GM19035 (cell line): ENCODE results near the gene ZBTB7C.

ENCODE experiments used
- ATAC-seq: cut with Tn5 transposase; IDR thresholded peaks from one replicate; pipeline ENCODE4 v1.9.1; 2021; ENCODE audit not compliant: unreplicated experiment

ZBTB7C gene

DNA sequence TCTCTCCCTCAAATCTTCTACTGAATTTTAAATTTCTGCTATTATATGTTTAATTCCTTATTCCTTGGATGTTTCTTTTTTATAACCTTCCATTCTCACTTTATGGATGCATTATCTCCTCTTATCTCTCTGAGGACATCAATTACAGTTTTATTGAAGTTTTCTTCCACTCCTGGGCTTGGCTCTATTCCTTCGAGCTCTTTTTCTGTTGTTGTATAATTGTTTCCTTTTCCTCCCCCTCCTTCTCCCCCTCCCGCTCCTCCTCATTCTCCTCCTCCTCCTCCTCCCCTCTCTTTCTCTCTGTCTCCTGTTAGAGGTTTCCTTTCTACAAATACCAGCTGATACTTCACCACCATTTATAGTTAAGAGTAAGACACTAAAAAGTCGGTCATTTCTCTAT lies 209.8 kb downstream of the ZBTB7C start:
- ATAC-seq = no peak

DNA sequence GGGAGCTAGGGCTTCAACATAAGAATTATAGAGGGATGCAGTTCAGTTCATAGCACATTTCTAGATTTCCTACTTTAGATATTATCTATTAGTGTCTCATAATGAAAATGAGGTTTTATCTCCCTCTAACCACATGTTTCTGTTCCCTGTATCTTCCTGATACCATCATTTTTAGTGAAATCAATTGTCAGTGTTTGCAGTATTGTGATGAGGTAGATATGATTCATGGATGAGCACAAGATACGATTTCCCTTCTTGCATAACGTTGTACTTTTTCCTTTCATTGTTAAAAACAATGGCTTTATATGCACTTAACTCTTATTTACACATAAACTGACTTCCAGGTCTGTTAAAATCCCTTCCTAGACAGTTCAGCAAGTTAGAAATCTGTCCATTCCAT lies 211.4 kb downstream of the ZBTB7C start:
- ATAC-seq = no peak

DNA sequence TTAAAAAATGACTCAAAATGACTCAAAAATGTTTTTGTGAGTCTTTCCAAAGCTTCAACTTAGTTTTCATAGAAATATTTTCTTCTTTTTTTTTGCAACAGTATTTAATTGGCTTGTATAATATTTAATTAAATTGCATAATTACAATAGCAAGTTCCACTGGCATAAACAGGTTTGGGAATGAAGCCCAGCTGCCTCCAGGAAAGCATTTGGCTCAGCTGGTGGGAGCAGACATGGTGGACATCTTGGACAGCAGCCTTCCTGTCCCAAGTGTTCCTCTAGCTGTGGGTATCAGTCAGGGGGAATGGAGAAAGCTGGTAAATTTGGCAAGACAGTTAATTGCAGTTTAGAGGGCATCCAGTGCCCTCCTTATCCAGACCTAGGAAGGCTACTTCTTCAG lies 213.4 kb downstream of the ZBTB7C start:
- no peak for ATAC-seq

DNA sequence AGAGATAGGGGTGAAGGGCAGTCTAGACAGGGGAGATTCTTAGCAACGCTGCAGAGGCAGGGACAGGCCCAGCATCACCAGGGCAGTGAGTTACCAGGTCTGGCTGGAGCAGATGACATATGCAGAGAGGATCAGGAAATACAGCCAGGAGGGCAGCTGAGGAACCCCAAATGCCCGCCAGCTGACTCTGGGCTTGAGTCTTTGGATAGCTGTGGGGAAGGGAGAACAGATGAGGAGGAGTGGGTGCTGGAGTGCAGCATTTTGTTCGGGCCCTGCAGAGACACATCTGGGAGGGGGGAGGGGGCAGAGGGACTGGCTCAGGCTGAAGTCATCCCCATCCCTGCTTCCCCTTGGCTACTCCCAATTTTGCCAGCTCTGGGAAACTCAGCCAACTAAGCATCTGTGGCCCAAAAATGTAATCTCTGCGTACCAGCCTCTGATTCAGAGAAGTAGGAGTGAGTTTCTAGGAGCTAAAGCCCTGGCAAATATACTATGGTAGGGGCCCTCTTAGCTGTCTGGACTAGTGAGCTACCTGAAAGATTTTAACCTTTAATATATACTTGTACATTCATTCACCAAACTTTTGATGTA lies 214.5 kb downstream of the ZBTB7C start:
- ATAC-seq = no peak

DNA sequence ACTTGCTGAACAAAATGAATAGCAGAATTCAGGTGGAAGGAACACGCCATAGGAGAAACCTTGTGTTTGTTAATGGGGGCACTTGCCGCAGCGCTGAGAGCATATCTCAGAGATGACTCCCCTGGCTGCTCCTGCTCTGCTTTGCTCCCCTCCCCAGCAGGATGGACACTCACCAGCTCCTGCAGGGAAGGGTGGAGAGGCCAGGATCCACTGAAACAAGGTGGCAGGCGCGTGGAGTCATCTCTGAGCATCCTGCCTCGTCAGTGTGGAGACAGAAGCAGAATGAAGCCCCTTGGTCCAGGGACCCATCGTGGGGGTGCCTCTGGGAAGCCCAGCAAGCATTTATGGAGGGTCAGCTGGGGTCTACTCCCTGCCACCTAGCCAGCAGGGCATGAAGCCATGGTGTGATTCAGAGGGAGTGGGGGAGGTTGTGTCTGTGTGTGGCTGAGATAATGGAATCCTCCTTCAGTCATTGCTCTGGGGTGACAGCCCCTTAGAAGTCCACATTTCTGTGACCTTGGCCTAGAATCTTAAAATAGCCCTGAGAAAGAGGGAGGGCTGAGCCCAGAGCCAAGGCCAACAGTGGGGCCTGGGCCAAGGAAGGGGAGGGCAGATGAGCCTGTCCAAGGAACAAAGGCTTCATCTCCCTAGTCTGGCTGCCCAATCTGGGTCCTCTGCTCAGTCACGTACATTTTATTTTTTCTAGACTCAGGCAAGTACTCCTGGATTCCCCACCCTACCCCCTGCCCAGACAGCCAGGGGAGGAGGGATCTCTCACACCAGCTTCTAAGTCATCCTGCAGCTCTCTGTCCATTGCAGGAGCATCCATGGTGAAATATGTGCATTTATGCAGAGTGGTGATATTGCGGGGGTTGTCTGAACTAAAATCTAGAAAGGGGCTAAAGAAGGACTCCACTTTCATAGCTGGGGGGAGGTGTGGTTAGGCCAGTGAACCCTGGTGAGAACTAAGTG lies 215.4 kb downstream of the ZBTB7C start:
- ATAC-seq = no peak

DNA sequence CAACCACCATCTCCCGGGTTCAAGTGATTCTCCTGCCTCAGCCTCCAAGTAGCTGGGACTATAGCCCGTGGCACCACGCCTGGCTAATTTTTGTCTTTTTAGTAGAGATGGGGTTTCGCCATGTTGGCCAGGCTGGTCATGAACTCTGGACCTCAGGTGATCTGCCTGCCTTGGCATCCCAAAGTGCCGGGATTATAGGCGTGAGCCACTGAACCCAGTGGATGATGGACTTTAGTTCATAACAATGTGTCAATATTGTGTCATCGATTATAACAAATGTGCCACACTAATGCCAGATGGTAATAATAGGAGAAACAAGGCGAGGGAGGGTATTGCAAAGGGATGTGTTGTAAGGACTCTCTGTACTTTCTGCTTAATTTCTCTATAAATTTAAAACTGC lies 216.6 kb downstream of the ZBTB7C start:
- ATAC-seq = no peak

DNA sequence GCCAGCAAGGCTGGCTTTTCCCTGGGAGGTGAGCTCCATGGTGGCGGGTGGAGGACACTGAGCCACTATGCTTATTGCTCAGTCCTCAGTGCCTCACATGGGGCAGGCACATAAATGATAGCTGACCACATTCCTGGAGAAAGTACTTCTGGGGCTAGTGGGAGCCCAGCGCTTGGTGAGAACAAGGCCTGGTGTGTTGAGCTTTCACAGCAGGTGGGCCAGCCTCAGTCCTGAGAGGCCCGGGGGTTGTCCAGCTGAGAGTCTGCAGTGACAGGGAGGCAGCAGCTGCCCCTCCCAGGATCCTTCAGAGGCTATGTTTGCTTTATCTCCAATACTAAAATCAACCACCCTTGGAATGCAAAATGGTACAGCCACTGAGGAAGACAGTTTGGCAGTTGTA lies 217.7 kb downstream of the ZBTB7C start:
- ATAC-seq = no peak

DNA sequence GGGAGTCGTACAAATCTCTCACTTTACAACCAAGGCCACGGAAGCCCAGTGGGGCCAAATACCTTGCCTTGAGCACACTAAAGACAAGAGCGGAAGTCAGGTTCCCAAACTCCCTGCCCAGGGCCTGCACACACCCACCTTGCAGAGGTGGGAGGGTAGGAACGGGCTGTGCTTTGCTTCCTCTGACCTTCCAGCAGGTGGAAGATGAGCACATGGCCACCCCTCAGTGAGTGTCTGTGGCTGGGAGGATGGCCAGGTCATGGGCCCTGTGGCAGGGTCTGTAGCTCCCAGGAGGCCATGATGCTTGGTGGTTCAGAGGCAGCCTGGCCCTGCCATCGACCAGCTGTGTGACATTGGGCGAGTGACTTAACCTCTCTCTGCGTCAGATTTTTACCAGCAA lies 218.2 kb downstream of the ZBTB7C start:
- no peak for ATAC-seq

DNA sequence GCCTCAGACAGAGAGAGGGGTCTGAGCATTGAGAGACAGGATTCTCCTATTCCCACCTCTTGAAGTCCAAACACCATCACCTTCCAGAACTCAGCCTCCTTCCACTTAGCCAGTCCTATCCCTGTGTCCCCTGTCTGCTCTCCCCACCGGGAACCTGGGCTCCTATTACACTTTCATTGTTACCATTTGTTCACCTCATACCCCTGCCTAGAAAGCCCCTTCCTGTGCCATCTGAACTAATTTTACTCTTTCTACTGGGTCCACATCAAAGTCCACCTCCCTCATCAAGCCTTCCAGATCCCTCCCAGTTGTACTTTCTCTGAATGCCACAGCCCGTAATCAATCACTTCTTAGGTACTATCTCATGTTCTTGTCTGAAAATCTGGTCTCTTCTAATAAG lies 220.6 kb downstream of the ZBTB7C start:
- ATAC-seq = no peak

DNA sequence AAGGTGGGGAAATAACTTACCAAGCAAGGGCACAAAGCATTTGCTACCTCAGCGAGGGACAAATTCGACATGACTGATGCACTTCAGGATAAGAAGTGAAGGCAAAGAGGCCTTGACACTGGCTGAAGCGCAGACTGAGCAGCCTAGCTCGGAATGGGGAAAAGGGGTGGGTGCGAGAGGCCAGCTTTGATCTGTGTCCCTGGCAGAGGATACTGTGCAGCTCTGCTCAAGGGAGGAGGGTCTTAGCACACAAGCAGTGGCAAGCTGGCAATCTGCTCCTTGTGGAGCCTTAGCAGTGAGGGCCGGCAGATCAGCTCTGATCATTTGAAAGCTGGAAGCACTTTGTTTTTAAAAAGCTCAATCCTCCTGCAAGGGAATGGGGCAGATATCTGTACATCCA lies 222.3 kb downstream of the ZBTB7C start:
- ATAC-seq = no peak

DNA sequence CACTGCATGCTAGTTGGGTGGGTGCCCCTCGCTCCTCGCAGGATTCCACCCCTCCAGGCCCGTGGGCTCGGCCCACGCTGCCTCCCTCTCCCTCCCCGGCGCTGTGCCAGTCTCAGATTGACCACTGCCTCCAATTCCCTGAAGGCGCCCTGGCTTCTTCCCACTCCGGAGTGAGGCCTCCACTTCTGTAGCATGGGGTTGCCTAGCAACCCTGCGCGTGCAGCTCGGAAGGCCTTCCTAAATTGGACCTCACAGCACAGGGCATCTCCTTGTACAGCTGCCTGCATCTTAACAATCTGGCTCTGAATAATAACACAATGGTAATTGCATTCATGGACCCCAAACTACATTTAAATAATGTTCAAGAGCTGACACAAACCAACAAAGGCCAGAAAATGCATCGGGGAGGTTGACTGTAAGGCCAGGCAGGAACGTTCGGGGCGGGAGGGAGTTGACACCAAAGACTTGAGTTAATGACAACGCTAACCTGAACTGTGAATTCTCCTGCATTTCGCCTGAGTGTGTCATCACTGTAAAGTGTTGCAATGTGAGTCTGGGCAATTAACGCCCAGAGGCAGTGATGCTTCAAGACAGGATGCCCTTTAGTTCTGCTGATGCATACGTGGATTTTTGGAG lies 222.9 kb downstream of the ZBTB7C start:
- no peak for ATAC-seq

DNA sequence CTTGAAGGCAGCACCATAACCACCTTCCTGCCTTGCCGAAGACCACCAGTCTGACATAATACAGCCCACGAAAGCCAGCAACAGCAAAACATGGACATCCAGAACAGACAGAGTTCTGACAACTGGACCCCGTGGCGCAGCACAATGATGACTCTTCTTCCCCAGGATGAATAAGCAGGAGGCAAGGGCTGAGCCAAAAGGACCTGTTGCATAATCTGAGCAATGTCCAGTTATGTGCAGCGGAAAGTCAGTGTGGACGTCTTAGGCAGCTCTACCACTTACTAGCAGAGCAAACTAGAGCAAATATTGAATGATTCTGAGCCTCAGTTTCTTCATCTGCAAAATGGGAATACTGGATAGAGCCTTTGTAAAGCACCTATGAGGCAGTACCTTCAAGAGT lies 225.1 kb downstream of the ZBTB7C start:
- ATAC-seq = no peak

DNA sequence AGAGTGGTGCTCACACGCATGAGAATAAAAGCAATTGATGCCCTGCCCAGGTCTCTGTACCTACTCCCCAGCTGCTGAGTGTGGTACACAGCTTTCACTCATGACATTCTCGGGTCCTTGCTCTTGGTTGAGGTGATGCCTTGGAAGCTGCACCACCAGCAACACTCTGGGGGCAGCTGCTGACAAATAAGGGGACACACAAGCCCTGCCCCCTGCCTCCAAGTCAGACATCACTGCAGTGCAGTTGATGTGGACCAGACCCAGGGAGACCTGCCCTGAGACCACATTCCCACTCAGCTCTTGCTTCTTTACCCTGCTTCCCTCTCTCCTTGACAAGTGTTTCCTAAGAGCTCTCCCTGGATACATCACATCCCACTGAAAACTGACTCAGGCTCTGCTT lies 225.6 kb downstream of the ZBTB7C start:
- no peak for ATAC-seq

DNA sequence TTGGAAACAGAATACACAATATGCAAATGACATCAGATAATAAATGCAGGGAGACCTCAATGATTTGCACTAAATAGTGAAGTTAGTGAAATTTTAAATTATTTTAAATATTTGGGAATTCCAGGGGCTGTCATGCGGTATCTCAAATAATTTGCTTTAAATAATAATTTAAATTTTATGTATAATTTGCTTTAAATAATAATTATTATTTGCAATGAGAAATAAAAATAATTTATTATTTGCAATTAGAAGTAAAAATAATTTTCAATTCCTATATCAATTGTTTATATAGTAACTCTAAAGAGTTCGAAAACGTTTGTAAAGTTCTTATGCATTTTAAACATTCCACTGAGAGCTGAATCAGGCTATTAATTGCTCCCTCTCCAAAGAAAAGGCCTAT lies 226.4 kb downstream of the ZBTB7C start:
- no peak for ATAC-seq

DNA sequence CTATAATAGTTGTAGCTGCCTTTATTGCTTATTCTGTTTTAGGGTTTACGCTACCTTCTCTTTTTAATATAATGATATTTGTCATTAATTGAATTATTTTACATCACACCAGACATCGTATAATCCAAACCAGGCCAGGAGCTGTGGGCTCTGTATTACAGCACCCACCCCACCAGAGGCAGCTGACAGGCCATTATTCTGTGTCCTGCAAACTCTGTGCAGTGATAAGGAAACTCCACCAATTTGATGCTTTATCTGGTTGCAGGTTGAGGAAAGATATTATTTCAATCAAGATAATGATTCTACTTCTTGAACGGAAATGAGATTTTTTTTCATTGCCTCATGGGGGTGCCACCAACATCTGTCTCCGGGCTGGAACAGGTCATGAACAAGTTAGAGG lies 227.3 kb downstream of the ZBTB7C start:
- ATAC-seq = no peak

DNA sequence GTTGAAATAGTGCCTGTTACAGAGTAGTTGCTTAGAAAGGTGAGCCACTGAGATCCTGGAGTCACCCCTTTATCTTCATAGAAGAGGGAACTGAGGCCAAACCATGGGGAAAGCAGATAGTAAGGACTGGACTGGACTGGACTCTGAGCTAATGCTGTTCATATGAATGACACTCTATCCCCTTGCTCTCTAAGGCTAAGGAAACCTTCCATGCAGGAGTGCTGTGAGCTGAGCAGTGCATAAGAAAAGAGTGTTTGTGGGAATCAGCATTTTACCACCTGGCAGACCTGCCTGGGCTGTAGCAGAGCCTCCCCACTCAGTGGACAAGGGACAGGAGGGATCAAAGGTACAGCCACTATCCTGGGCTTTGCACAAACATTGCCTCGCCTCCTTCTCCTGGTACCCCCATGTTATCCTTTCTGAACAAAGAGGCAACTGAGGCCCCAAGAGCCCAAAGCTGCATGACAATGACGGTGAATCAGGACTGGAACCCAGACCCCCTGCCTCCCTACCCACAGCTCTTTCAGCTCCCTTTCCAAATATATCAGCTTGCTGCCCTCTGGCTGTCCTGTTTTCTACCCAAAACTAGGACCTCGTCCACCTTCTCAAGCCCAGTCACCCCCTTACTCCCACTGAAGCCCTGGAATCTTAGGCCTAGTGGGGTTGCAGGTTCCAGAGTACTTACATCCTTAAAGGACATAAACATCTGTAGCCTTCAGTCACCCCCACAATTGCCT lies 227.9 kb downstream of the ZBTB7C start:
- no peak for ATAC-seq

DNA sequence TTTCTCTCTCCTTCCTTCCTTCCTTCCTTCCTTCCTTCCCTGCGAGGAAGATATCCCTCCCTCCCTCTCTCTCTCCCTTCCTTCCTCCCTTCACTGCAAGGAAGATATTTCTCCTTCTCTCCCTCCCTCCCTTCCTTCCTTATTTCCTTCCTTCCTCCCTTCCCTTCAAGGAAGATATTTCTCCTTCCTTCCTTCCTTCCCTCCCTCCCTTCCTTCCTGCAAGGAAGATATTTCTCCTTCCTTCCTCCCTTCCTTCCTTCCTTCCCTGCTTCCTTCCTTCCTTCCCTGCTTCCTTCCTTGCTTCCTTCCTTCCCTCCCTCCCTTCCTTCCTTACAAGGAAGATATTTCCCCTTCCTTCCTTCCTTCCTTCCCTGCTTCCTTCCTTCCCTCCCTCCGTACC lies 229.5 kb downstream of the ZBTB7C start:
- ATAC-seq = no peak

DNA sequence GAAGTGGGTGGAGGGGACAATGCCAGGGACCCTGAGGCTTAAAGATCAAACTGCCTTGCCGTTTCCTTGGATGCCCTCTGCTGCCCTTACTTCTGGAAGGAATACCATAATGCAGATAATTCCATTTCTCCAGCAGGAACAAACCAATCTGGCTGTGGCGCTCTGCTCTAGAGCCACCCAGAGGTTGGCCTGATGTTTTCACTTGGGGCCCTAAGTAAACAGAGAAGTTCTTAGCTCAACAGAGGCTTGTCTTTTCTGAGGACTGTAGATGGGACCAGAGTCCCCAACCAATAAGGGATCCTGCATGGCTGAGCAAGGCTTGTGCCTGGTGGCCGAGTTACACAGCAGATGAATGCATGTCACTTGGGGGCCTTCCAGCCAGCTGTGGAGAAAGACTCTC lies 230.2 kb downstream of the ZBTB7C start:
- ATAC-seq = no peak

DNA sequence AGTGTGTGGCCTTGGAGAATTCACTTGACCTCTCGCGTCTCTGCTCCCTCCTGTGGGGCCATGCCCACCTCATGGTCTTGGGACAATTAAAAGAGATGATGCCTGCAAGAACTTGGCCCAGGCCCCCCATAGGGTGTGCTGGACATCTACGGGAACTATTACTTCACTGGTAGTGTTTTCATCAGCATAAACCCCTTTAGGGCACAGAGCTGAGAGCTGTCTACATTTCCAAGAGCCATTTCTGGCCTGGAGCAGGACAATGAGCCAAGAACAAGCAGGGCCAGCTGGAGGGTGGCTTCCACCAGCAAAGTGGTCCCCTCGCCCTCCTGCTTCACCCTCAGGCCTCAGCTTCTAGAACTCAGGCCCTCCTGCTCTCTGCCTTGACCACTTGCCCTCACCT lies 232.3 kb downstream of the ZBTB7C start:
- no peak for ATAC-seq

DNA sequence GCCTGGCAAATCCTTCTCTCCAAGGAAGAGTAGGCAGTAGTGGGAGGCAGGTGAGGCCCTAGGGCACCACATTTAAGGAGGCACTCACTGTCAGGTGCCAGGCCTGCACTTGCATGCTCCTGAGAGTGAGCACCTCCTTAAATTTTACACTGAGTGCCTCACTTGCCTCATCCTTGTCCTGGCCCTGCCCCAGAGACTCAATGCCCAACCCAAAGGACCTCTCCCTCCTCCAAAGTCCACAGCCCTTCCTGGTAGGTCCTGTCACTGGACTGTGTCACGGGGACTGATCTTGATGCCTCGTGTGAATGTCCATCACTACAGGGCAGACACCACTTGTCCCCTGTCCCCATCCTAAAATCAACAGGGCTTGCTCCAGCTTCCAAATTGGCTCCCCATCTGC lies 235.6 kb downstream of the ZBTB7C start:
- no peak for ATAC-seq

DNA sequence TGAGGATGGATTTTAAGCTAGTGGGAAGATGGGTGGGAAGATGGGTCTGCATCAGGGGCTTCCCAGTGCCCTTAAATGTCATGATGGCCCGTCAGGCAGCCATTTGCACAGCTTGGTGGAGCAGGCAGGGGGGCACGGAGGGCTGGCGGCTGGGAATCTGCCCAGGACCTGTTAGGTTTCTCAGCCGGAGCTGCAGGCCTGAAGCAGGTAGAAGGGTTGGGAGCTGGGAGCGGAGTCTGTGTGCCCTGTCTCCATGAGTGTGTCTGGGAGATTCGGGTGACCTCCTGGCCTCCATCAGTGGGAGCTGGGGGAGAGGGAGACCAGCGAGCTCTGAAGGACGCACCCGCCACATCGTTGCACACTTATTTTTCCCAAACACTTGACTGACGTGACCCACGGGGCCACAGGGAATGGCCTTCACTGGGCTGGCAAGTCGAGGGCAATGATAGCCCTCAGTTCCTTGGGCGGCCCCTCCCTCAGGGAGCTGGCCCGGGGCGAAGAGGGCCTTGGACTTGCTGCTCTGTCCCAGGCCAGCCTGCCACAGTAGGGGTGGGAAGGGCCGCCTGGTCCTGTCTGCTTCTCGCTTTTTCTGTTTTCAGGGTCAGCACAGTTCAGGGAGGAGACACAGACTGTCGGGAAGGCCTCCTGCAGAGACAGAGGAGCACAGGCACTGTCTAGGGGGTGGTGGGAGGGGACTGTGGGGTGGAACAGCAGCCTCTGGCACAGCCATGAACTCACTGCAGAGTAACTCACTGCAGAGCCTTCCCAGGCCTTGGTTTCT lies 236.8 kb downstream of the ZBTB7C start:
- no peak for ATAC-seq
